Ectodermal cell (in vitro differentiated cells): ENCODE results near the gene WWOX.

Experiments used
- H3K27ac ChIP-seq: 2 replicates; pipeline ENCODE4 v1.7.0; 2013; ENCODE audit warnings: mild to moderate bottlenecking, low read depth, low read length; ENCODE audit not compliant: insufficient read depth, poor library complexity, severe bottlenecking
- H3K27me3 ChIP-seq: 2 replicates; pipeline ENCODE4 v1.7.0; 2013; ENCODE audit warnings: mild to moderate bottlenecking, low read length; ENCODE audit not compliant: insufficient read depth, control insufficient read depth, poor library complexity, severe bottlenecking
- H3K36me3 ChIP-seq: one replicate; pipeline ENCODE4 v1.7.0; 2013; ENCODE audit warnings: low read length; ENCODE audit not compliant: control insufficient read depth, insufficient read depth
- H3K4me1 ChIP-seq: one replicate; pipeline ENCODE4 v1.7.0; 2013; ENCODE audit warnings: low read length; ENCODE audit not compliant: control insufficient read depth, insufficient read depth
- H3K4me3 ChIP-seq: 2 replicates; pipeline ENCODE4 v1.7.0; 2013; ENCODE audit warnings: low read depth, low read length, control low read depth; ENCODE audit not compliant: insufficient read depth
- H3K9me3 ChIP-seq: 2 replicates; pipeline ENCODE4 v1.7.0; 2013; ENCODE audit warnings: mild to moderate bottlenecking, low read length, moderate library complexity; ENCODE audit not compliant: control insufficient read depth
- WGBS, 2 experiments: methylation state at CpG; one replicate each; pipeline ENCODE4 v1.1.7; 2013; ENCODE audit warnings: missing lambda C conversion rate in 2 of 2; 5-methylcytosine and 5-hydroxymethylcytosine counted together

WWOX gene

DNA sequence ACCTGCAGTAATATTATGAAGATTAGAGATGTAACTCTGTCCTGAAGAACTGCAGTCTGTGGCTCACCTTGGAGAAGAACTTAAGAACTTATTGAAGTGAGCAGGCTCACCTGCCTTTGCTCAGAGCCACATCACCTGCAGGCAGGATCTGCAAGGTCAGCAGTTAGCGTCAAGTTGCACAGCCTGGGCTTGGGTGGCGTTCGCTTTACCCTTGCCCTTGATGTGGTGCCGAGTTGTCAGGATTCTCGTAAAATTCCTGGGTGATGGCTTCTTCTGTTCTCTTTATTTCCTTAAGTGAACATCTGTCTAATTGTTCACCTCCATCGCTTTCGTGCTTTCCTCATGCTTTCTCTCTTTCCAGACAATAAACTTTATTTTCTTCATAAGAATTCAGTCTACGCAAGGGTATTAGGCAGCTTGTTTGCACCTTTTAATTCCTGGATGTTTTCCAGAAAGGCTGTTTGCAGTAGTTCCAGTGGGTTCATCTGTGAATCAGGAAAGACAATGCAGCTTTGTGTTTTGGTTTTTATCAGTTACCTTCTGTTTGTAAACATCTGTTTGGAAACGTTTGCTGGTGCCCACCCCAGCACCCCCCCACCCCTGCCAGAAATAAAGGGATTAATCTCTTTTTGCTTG is 254.3 kb downstream of the WWOX start:
- no peaks in the 10 kb centered on the region for H3K36me3 ChIP-seq
- H3K4me1 ChIP-seq: no peaks in the 10 kb centered on the region
- no peaks in the 10 kb centered on the region for H3K9me3 ChIP-seq
- H3K27me3 ChIP-seq: no peaks in the 10 kb centered on the region
- H3K4me3 ChIP-seq: no peak overlapping the region
- 79 to 80% methylated on average over 9 of the region's 9 CpGs for WGBS, 2 experiments
- H3K27ac ChIP-seq: no peak overlapping the region

- Histone ChIP-seq H3K4me1 (no peaks in the 10 kb centered on the region), H3K27ac (no peak overlapping the region), H3K4me3 (no peak overlapping the region), H3K27me3 (no peaks in the 10 kb centered on the region), H3K36me3 (no peaks in the 10 kb centered on the region), H3K9me3 (no peaks in the 10 kb centered on the region)
- WGBS, 2 experiments: 94 to 99% methylated on average over 4 to 6 of the region's 6 CpGs
These were observed 263.2 kb downstream of the WWOX start for GRCh38 chr16:78362524-78363135.

GRCh38 chr16:78363843-78364555 is 264.5 kb downstream of the WWOX start:
- WGBS, 2 experiments: 92 to 95% methylated on average over 9 to 10 of the region's 12 CpGs
- no peaks in the 10 kb centered on the region for H3K27me3 ChIP-seq

GRCh38 chr16:78364556-78364880 is 265.1 kb downstream of the WWOX start:
- WGBS, 2 experiments: 47 to 58% methylated on average over 2 to 3 of the region's 3 CpGs
- H3K27me3 ChIP-seq: no peaks in the 10 kb centered on the region

More at GRCh38 chr16:78363843-78364555, 264.5 kb downstream of the WWOX start:
- Histone ChIP-seq H3K27ac (no peak overlapping the region), H3K9me3 (no peaks in the 10 kb centered on the region), H3K36me3 (no peaks in the 10 kb centered on the region), H3K4me3 (no peak overlapping the region), H3K4me1 (no peaks in the 10 kb centered on the region)

GRCh38 chr16:78365366-78365765 is 265.9 kb downstream of the WWOX start:
- no peaks in the 10 kb centered on the region for H3K36me3 ChIP-seq
- no peak overlapping the region for H3K4me3 ChIP-seq
- H3K9me3 ChIP-seq: no peaks in the 10 kb centered on the region
- H3K4me1 ChIP-seq: no peaks in the 10 kb centered on the region
- H3K27me3 ChIP-seq: no peaks in the 10 kb centered on the region
- 91 to 94% methylated on average over 2 of the region's 2 CpGs for WGBS, 2 experiments
- no peak overlapping the region for H3K27ac ChIP-seq

More at GRCh38 chr16:78364556-78364880, 265.1 kb downstream of the WWOX start:
- Histone ChIP-seq H3K36me3 (no peaks in the 10 kb centered on the region), H3K27ac (no peak overlapping the region), H3K4me1 (no peaks in the 10 kb centered on the region), H3K9me3 (no peaks in the 10 kb centered on the region), H3K4me3 (no peak overlapping the region)

DNA sequence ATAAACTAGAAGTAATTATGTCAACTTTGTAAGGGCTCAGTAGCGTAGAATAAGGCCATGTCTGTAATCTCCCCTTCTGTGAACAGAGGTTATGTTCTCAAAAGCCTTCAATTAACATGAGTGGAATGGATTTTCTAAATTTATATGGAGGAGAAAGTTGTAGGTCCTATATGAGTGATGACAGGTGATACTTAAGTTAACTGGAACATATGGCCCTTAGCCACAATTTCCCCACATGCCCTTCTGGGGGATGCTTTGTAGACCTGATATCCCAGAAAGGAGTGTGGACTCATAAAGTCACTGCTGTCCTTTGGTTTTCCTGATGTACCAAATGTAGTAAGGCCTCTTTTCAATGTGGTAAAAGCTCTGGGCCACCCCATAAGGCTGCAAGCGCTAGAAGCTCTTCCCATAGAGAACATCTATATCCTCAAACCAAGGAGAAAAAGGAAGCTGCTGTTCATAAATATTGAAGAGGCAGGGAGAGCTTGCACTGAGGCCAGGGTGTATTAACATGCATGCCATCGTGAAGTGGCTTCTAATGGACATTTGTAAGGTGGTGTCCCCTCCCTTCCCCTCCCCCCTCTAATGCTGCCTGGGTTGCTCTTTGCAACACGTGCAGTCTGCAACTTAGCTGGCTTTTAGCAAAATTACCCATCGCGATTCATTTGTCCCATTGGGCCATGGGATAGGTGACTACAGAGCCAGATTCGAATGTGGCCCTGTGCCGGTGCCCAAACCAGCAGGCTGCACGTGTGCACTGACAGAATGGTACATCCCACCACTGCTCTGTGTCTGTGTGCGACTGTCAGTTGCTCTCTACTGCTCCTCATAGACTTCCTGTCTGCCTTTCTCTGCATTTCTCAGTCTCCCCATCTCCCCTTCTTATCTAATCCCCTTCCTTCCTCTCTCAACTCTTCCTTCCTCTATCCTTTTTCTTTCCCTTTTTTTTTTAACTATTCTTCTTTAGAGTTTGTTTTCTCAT is 269.0 kb downstream of the WWOX start:
- Histone ChIP-seq H3K4me3 (no peak overlapping the region), H3K27ac (no peak overlapping the region), H3K9me3 (no peaks in the 10 kb centered on the region), H3K27me3 (no peaks in the 10 kb centered on the region), H3K36me3 (no peaks in the 10 kb centered on the region), H3K4me1 (peaks cover 10% of the 10 kb centered on the region)
- WGBS, 2 experiments: 89 to 90% methylated on average over 9 to 10 of the region's 10 CpGs

GRCh38 chr16:78372277-78372676 is 272.8 kb downstream of the WWOX start:
- Histone ChIP-seq H3K27ac (peak overlapping the region; percentile 58), H3K4me1 (peaks cover 17% of the 10 kb centered on the region), H3K9me3 (no peaks in the 10 kb centered on the region), H3K27me3 (no peaks in the 10 kb centered on the region), H3K36me3 (no peaks in the 10 kb centered on the region), H3K4me3 (no peak overlapping the region)
- 30 to 41% methylated on average over 1 to 3 of the region's 3 CpGs for WGBS, 2 experiments

GRCh38 chr16:78375055-78375679 is 275.7 kb downstream of the WWOX start:
- Histone ChIP-seq H3K27ac (no peak overlapping the region), H3K4me1 (peaks cover 17% of the 10 kb centered on the region), H3K27me3 (no peaks in the 10 kb centered on the region), H3K9me3 (no peaks in the 10 kb centered on the region), H3K4me3 (no peak overlapping the region), H3K36me3 (no peaks in the 10 kb centered on the region)
- WGBS, 2 experiments: 93 to 94% methylated on average over 15 of the region's 15 CpGs

DNA sequence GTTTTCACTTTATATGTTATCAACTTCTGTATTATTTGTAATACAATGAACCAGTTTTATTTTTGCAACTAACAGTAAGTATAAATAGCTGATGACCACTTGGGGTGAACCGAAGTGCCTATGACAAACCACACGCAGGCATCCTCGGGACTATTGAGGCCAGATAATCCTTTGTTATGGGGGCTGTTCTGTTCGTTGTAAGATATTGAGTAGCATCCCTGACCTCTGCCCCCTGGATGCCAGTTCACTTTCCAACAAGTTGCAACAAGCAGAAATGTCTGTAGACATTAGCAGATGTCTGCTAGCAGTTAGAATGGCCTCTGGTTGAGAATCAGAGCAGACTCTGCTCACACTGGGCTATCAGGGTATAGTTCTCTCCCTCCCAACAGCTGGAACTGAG is 277.0 kb downstream of the WWOX start:
- no peaks in the 10 kb centered on the region for H3K27me3 ChIP-seq
- no peaks in the 10 kb centered on the region for H3K9me3 ChIP-seq
- H3K27ac ChIP-seq: no peak overlapping the region
- no peak overlapping the region for H3K4me3 ChIP-seq
- peaks cover 17% of the 10 kb centered on the region for H3K4me1 ChIP-seq
- no peaks in the 10 kb centered on the region for H3K36me3 ChIP-seq
- WGBS, 2 experiments: 80 to 88% methylated on average over 4 of the region's 4 CpGs
